ENCODE results near the gene RABIF.
"Not testable (repeated sequence)": the region's sequence is repeated elsewhere in the genome, so short reads cannot be mapped to it uniquely, and the experiment has no call there.

The RABIF gene

GRCh38 chr1:202888531-202889360 lies at the start of gene RABIF:
Gene RABIF (minus strand): TSS chr1:202889149. CDS start chr1:202889098, 51 bp downstream.
- peak within 1 kb of the TSS; percentile 86 for H3K4me3 ChIP-seq (ENCODE audit: low read depth, low read length)

GRCh38 chr1:202938287-202938925 lies 49.5 kb upstream of the RABIF start:
- no peak overlapping the region for H3K4me3 ChIP-seq (ENCODE audit: low read depth, low read length)

GRCh38 chr1:202936409-202936808 lies 47.5 kb upstream of the RABIF start:
- not testable (repeated sequence) for H3K4me3 ChIP-seq (ENCODE audit: low read depth, low read length)

- H3K4me3 ChIP-seq (ENCODE audit: low read depth, low read length): no peak overlapping the region
These were observed 46.9 kb upstream of the RABIF start for GRCh38 chr1:202935844-202936243.

- H3K4me3 ChIP-seq (ENCODE audit: low read depth, low read length): no peak overlapping the region
These were observed 45.8 kb upstream of the RABIF start for GRCh38 chr1:202934755-202935154.

- H3K4me3 ChIP-seq (ENCODE audit: low read depth, low read length): no peak overlapping the region
These were observed 43.5 kb upstream of the RABIF start for GRCh38 chr1:202932476-202932875.

- peak within 1 kb of the TSS; percentile 89 for H3K4me3 ChIP-seq (ENCODE audit: low read depth, low read length)
These were observed 37.9 kb upstream of the RABIF start, which contains the start of gene KLHL12 for GRCh38 chr1:202926581-202927491. Gene KLHL12 (minus strand): TSS chr1:202927234. CDS start chr1:202925162, 2,072 bp downstream.

- H3K4me3 ChIP-seq (ENCODE audit: low read depth, low read length): no peak overlapping the region
These were observed 34.6 kb upstream of the RABIF start for GRCh38 chr1:202923533-202923932.

GRCh38 chr1:202919615-202920014 lies 30.7 kb upstream of the RABIF start:
- H3K4me3 ChIP-seq (ENCODE audit: low read depth, low read length): no peak overlapping the region

- no peak overlapping the region for H3K4me3 ChIP-seq (ENCODE audit: low read depth, low read length)
These were observed 26.2 kb upstream of the RABIF start for GRCh38 chr1:202915146-202915545.

GRCh38 chr1:202912476-202912875 lies 23.5 kb upstream of the RABIF start:
- H3K4me3 ChIP-seq (ENCODE audit: low read depth, low read length): not testable (repeated sequence)

- H3K4me3 ChIP-seq (ENCODE audit: low read depth, low read length): no peak overlapping the region
These were observed 20.5 kb upstream of the RABIF start for GRCh38 chr1:202909494-202909893.

GRCh38 chr1:202908998-202909397 lies 20.0 kb upstream of the RABIF start:
- H3K4me3 ChIP-seq (ENCODE audit: low read depth, low read length): no peak overlapping the region

- no peak overlapping the region for H3K4me3 ChIP-seq (ENCODE audit: low read depth, low read length)
These were observed 16.4 kb upstream of the RABIF start for GRCh38 chr1:202905331-202905730.

GRCh38 chr1:202903808-202904207 lies 14.9 kb upstream of the RABIF start:
- H3K4me3 ChIP-seq (ENCODE audit: low read depth, low read length): not testable (repeated sequence)

- H3K4me3 ChIP-seq (ENCODE audit: low read depth, low read length): no peak overlapping the region
These were observed 12.6 kb upstream of the RABIF start for GRCh38 chr1:202901555-202901954.

- no peak overlapping the region for H3K4me3 ChIP-seq (ENCODE audit: low read depth, low read length)
These were observed 3.6 kb upstream of the RABIF start for GRCh38 chr1:202892501-202892900.

GRCh38 chr1:202890392-202890791 lies 1.4 kb upstream of the RABIF start:
- H3K4me3 ChIP-seq (ENCODE audit: low read depth, low read length): no peak overlapping the region

GRCh38 chr1:202888221-202888530 lies 773 bp downstream of the RABIF start:
- peak overlapping the region; percentile 86 for H3K4me3 ChIP-seq (ENCODE audit: low read depth, low read length)

- no peak overlapping the region for H3K4me3 ChIP-seq (ENCODE audit: low read depth, low read length)
These were observed 7.9 kb downstream of the RABIF start for GRCh38 chr1:202880961-202881460.

- H3K4me3 ChIP-seq (ENCODE audit: low read depth, low read length): no peak overlapping the region
These were observed 8.9 kb downstream of the RABIF start for GRCh38 chr1:202880062-202880461.
